ENCODE results near the gene DIPK1B. TPM values are rescaled to one million over a fixed set of nuclear protein-coding genes. Genes with fewer than 3 reads are reported as not detected.

DIPK1B gene
- total and polyA plus RNA-seq, 2 donors (not counting 3 experiments of a cell fraction or from before 2014, with no cell fraction given), result 253 to 441 TPM

GRCh38 chr9:136709454-136710109 is 2.8 kb upstream of the DIPK1B start:
- H3K4me2 ChIP-seq (ENCODE audit: insufficient read depth, low read length), result no peak overlapping the region
- H4K20me1 ChIP-seq (replicated peaks; ENCODE audit: control insufficient read depth, extremely low read depth, insufficient read depth, low read length), result no peaks in the 10 kb centered on the region
- H3K36me3 ChIP-seq (ENCODE audit: control insufficient read depth in 2 of 2, extremely low read depth in 1 of 2, insufficient read depth in 2 of 2, low read length in 2 of 2), result peaks cover 0 to 2% of the 10 kb centered on the region in 2 experiments
- intact Hi-C loops (cut with micrococcal nuclease), result loop anchor here (5.0 kb wide), 3 partner anchors 37 to 227 kb away; partner anchors contain the start of gene SEC16A
- POLR2A ChIA-PET, result no interaction called here
- H2AFZ ChIP-seq (ENCODE audit: low read depth, low read length), result no peak overlapping the region
- no peaks in the 10 kb centered on the region for H3K9me1 ChIP-seq (replicated peaks; ENCODE audit: control insufficient read depth, extremely low read depth, insufficient read depth, low read length)
- H3K4me3 ChIP-seq (replicated peaks in 1 of 3; ENCODE audit: insufficient read depth in 1 of 3, low read depth in 1 of 3, low read length in 3 of 3), result no peak overlapping the region
- FAIRE-seq, result no peak
- H3K9ac ChIP-seq (replicated peaks; ENCODE audit: extremely low read depth, insufficient read depth, low read length), result no peak overlapping the region
- no peak for DNase-seq (ENCODE audit: low read depth, low spot score)
- CTCF ChIA-PET, result no interaction called here
- H3K27me3 ChIP-seq (ENCODE audit: control insufficient read depth in 2 of 2, insufficient read depth in 2 of 2, low read length in 2 of 2), result no peaks in the 10 kb centered on the region
- peaks cover 16% of the 10 kb centered on the region for H3K79me2 ChIP-seq (ENCODE audit: control insufficient read depth, insufficient read depth, low read length)
- peaks cover 13% of the 10 kb centered on the region for H3K4me1 ChIP-seq (ENCODE audit: control insufficient read depth, extremely low read depth, insufficient read depth, low read length)
- H3K9me3 ChIP-seq (replicated peaks; ENCODE audit: control insufficient read depth, insufficient read depth, low read length), result no peaks in the 10 kb centered on the region
- H3K27ac ChIP-seq (ENCODE audit: insufficient read depth, low read depth, low read length), result no peak overlapping the region
- no TSS peak for BruUV-seq (replicated peaks)
- TF ChIP-seq CTCF (IDR thresholded peaks at IDR 0.05; ENCODE audit: extremely low read depth in 1 of 2, insufficient read depth in 1 of 2, low read depth in 1 of 2, low read length in 2 of 2) (no peak), EZH2 (IDR thresholded peaks at IDR 0.05; ENCODE audit: borderline replicate concordance, low read depth, low read length, severe bottlenecking) (no peak), GATA2 (IDR thresholded peaks at IDR 0.05; ENCODE audit: insufficient read depth, insufficient read length, low read depth, low read length) (no peak), JUN (IDR thresholded peaks at IDR 0.05; ENCODE audit: borderline replicate concordance, insufficient read depth, insufficient read length, low read depth) (no peak), MAX (IDR thresholded peaks at IDR 0.05; ENCODE audit: insufficient read depth, insufficient read length) (no peak), POLR2A (IDR thresholded peaks at IDR 0.05; ENCODE audit: low read depth, low read length) (no peak), FOS (IDR thresholded peaks at IDR 0.05; ENCODE audit: borderline replicate concordance, insufficient read depth, low read length) (no peak), POLR2AphosphoS5 (IDR thresholded peaks at IDR 0.05; ENCODE audit: insufficient read depth, low read depth, low read length) (no peak), MYC (IDR thresholded peaks at IDR 0.05; ENCODE audit: low read depth, low read length) (no peak)
- dilution Hi-C loops (cut with MboI; ENCODE audit: extremely low pct_ligation_motif_present, low sequenced_read_pairs), result no loop called here
